LNCaP clone FGC (cell line): Measurements from ENCODE around the gene FOXC2.

ENCODE experiments used
- DNase-seq: peaks from one replicate; pipeline ENCODE4 v3.0.0-alpha.2; 2011; ENCODE audit warnings: low read depth
- H3K4me3 ChIP-seq: 2 replicates; pipeline ENCODE4 v1.5.1; 2011; ENCODE audit warnings: mild to moderate bottlenecking, low read depth, low read length, control low read depth
- TF ChIP-seq, protein P1 (sequence below): IDR thresholded peaks from 2 replicates; pipeline ENCODE4 v1.5.1; 2012; ENCODE audit warnings: mild to moderate bottlenecking; ENCODE audit not compliant: control insufficient read depth, insufficient read depth; ENCODE audit errors: extremely low read depth

The FOXC2 gene

DNA sequence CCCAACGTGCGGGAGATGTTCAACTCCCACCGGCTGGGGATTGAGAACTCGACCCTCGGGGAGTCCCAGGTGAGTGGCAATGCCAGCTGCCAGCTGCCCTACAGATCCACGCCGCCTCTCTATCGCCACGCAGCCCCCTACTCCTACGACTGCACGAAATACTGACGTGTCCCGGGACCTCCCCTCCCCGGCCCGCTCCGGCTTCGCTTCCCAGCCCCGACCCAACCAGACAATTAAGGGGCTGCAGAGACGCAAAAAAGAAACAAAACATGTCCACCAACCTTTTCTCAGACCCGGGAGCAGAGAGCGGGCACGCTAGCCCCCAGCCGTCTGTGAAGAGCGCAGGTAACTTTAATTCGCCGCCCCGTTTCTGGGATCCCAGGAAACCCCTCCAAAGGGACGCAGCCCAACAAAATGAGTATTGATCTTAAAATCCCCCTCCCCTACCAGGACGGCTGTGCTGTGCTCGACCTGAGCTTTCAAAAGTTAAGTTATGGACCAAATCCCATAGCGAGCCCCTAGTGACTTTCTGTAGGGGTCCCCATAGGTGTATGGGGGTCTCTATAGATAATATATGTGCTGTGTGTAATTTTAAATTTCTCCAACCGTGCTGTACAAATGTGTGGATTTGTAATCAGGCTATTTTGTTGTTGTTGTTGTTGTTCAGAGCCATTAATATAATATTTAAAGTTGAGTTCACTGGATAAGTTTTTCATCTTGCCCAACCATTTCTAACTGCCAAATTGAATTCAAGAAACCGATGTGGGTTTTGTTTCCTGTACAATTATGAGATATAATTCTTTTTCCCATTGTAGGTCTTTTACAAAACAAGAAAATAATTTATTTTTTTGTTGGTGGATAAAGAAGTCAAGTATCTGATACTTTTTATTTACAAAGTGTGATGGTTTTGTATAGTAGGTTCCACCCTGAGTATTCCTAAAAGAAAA is 2.3 kb downstream of the FOXC2 start:
- TF ChIP-seq, protein P1, sequence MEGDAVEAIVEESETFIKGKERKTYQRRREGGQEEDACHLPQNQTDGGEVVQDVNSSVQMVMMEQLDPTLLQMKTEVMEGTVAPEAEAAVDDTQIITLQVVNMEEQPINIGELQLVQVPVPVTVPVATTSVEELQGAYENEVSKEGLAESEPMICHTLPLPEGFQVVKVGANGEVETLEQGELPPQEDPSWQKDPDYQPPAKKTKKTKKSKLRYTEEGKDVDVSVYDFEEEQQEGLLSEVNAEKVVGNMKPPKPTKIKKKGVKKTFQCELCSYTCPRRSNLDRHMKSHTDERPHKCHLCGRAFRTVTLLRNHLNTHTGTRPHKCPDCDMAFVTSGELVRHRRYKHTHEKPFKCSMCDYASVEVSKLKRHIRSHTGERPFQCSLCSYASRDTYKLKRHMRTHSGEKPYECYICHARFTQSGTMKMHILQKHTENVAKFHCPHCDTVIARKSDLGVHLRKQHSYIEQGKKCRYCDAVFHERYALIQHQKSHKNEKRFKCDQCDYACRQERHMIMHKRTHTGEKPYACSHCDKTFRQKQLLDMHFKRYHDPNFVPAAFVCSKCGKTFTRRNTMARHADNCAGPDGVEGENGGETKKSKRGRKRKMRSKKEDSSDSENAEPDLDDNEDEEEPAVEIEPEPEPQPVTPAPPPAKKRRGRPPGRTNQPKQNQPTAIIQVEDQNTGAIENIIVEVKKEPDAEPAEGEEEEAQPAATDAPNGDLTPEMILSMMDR, result no peak
- no peak for DNase-seq
- H3K4me3 ChIP-seq, result no peak overlapping the region

DNA sequence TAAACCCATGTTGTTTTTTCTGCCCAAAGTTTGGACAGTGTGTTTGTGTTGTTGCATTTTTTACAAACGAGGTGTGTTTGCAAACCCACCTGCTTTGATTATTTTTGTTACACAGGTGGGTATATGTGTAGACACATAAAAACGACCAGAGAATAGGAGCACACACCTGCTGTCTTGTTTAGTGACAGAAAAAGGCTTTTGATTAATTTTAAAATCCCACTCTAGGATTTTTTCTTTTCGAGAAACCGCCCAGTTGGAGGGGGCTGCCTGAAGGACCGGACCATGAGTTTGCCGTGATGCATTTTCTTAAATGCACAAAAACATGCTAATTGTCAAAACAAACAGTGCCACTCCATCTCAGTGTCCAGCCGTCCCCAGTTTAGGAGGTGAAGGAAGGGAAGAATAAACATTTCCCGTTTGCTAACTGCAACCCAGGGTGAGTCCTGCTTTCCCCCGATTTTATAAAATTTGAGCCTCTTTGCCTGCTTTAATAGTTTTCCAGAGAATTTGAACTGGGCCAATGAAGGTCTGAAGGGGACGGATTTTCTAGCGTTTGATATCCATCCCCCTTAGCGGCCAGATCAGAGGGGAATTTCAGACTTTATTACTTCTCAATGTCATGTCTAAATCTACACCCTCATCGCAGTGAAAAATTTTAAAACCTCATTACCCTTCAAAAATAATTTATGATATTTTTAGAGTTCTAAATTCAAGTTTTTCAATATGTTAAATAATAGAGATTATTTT is 3.2 kb downstream of the FOXC2 start:
- no peak overlapping the region for H3K4me3 ChIP-seq
- TF ChIP-seq, protein P1, result no peak
- DNase-seq, result no peak

DNA sequence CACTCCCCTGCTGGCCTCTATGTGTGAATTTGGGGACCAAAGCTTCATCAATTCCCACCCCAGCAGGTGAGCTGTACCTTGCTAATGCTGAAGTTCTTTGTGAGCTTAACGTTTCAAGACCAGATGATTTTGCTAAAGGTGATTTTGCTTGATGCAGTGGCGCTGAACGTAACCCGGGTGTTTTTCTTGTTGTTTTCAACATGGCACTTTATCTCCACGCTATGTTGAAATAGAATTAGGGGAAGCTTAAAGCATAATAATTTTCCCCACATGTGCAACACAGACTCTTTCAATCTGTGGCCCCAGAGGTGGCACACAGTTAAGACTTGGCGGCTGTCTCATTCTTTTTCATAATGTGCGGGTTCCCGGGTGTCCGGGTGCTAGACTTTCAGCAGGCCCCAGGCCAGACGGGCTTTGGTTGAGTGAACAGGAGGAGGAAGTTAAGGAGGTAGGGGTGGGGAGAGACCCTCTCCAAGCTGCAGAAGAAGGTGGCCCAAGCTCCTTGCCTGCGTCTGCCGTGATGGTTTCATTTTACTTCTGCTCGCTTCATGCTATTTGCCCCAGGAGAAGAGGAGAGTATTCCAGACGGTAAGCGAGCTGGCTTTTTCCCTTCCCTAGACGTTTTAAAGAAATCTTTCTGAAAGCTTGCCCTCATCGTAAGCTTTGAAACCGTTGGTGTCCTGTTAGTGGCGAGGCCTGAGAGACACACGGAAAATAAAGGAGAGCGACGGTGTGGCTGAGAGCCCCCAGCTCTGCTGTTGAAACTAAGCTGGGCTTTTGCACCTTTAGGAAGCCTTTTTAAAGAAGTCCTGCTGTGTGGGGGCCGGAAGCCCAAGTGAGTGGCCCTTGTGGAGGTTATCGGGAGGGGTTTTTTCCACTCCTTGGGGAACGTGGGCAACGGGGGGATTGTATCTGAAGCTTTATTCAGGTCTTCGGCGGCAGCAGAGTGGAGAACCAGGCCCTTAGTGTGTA is 4.2 kb downstream of the FOXC2 start:
- TF ChIP-seq, protein P1, result no peak
- DNase-seq, result no peak
- H3K4me3 ChIP-seq, result no peak overlapping the region

DNA sequence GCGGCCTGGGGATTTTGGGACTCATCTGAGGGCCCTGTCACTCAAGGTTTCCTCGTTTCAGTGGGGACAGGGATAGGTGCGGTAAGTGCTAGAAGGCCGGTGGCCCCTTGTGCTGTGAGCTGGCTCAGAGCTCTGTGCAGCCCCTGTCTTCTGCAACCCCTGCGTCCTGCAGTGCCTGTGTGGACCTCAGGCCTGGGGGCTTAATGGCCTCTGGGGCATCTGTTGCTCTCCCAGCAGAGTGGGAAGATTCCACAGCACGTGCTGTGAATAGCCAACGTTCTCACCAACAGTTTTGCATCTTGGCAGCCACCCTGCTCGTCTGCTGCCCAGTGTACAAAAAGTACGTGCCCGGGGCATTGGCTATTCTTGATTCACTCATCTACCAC is 4.9 kb downstream of the FOXC2 start:
- no peak overlapping the region for H3K4me3 ChIP-seq
- TF ChIP-seq, protein P1, result no peak
- no peak for DNase-seq

DNA sequence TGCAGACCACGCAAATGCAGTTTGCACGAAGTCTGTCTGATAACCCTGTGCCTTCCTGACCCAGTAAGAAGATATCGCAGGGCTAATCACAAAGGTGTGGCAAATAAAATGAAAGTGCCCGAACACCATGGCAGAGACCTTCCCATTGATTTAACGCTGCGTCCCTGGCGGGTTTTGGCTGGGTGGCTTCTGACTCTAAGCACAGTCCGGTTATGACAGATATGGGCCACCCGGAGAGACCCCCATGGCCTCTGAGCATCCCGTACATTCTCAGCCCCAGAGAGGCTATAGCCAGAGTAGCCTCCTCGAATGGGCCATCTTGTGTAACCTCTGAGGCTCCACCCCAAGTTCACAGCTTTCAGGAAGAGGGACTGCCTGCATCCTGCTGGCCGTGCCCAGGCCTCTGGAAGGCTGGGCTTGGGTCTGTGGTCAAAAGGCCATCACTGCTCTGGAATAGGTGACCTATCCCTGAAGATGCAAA is 5.5 kb downstream of the FOXC2 start:
- TF ChIP-seq, protein P1, result no peak
- H3K4me3 ChIP-seq, result no peak overlapping the region
- DNase-seq, result no peak

DNA sequence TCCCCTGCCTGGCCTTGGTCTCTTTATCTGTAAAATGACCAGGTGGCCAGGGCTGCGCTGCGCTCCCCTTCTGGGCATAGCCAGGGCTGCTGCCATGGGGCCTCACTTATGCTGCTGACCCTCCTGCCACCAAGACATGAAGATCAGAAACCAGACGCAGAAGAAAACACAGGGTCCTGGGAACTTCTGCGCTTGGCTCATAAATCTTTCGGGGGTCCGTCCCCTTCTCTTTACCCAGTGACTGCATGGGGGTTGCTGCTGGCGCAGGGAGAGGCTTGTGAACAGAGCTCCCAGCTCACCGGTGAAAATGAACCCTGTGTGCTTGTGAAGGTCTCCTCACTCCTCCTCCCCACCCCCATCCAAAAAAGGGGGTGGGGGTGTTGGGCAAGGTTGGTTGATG is 6.0 kb downstream of the FOXC2 start:
- no peak for DNase-seq
- no peak overlapping the region for H3K4me3 ChIP-seq
- TF ChIP-seq, protein P1, result no peak
